Astrocyte of the spinal cord (primary cell): ENCODE data around the gene ZNF618.
A peak's percentile ranks its signal among the peaks of the same experiment; 100 is the strongest.

Experiments used
- DNase-seq: peaks from one replicate; pipeline ENCODE4 v3.0.0; 2011; ENCODE audit warnings: low read depth, low spot score
- H3K4me3 ChIP-seq: 2 replicates; pipeline ENCODE4 v1.5.1; 2011; ENCODE audit warnings: low read depth, mild to moderate bottlenecking, low read length, moderate library complexity
- in situ Hi-C: cut with HindIII; loops from 2 replicates; pipeline ENCODE4 v1.10.0; 2017; ENCODE audit warnings: low sequenced_read_pairs
- TF ChIP-seq, protein P1 (sequence below): IDR thresholded peaks from 2 replicates; pipeline ENCODE4 v1.5.1; 2012; ENCODE audit warnings: low read depth, mild to moderate bottlenecking, low read length, inconsistent platforms

ZNF618 gene

GRCh38 chr9:113928269-113928668, 52.2 kb downstream of the ZNF618 start:
- no peak overlapping the region for H3K4me3 ChIP-seq
- no peak for DNase-seq
- in situ Hi-C loops: no loop called here
- TF ChIP-seq, protein P1, sequence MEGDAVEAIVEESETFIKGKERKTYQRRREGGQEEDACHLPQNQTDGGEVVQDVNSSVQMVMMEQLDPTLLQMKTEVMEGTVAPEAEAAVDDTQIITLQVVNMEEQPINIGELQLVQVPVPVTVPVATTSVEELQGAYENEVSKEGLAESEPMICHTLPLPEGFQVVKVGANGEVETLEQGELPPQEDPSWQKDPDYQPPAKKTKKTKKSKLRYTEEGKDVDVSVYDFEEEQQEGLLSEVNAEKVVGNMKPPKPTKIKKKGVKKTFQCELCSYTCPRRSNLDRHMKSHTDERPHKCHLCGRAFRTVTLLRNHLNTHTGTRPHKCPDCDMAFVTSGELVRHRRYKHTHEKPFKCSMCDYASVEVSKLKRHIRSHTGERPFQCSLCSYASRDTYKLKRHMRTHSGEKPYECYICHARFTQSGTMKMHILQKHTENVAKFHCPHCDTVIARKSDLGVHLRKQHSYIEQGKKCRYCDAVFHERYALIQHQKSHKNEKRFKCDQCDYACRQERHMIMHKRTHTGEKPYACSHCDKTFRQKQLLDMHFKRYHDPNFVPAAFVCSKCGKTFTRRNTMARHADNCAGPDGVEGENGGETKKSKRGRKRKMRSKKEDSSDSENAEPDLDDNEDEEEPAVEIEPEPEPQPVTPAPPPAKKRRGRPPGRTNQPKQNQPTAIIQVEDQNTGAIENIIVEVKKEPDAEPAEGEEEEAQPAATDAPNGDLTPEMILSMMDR: no peak

- H3K4me3 ChIP-seq: no peak overlapping the region
- peak; percentile 69 for DNase-seq
- in situ Hi-C loops: no loop called here
- TF ChIP-seq, protein P1: no peak
These were observed 53.7 kb downstream of the ZNF618 start for GRCh38 chr9:113929634-113930389.

DNA sequence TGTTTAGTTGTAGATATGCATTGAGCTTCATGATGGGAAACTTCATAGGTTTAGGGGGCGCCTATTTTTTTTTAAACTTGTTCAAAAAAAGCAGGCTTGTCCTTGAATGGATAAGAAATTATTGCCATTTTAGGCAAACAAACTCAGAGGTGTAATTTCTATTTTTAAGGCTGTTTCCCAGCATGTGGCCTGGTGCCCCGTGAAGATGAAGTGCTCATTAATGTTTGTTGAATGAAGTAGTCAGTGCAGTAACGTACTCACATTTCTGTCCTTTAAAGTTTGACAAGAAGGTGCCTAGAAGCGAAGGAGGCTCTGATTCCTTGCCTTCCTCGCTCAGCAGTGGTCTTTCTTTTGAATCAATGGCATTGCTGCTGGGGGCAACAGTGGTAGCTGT, 54.3 kb downstream of the ZNF618 start:
- TF ChIP-seq, protein P1: no peak
- DNase-seq: no peak
- no peak overlapping the region for H3K4me3 ChIP-seq
- in situ Hi-C loops: no loop called here

DNA sequence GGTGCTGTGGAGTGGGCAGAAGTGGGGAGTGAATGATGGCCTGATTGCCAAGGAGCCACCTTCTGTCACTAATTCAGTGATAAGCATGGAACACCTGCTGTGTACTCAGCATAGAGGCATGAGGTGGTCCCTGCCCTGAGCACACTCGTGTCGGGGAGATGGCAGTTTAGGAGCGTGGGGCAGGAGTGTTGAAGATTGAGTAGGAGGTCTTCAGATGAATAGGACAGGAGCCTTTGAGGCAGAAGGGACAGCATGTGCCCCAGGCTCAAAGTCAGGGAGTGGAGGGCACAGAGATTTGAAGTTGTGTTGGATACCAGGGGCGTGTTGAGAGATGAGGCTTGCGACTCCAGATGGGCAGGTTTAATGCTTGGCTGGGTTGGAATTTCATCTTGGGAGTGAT, 55.0 kb downstream of the ZNF618 start:
- no peak for DNase-seq
- no peak overlapping the region for H3K4me3 ChIP-seq
- in situ Hi-C loops: no loop called here
- TF ChIP-seq, protein P1: no peak

- no peak for DNase-seq
- TF ChIP-seq, protein P1: no peak
- H3K4me3 ChIP-seq: no peak overlapping the region
- in situ Hi-C loops: no loop called here
These were observed 55.7 kb downstream of the ZNF618 start for GRCh38 chr9:113931777-113932176.

DNA sequence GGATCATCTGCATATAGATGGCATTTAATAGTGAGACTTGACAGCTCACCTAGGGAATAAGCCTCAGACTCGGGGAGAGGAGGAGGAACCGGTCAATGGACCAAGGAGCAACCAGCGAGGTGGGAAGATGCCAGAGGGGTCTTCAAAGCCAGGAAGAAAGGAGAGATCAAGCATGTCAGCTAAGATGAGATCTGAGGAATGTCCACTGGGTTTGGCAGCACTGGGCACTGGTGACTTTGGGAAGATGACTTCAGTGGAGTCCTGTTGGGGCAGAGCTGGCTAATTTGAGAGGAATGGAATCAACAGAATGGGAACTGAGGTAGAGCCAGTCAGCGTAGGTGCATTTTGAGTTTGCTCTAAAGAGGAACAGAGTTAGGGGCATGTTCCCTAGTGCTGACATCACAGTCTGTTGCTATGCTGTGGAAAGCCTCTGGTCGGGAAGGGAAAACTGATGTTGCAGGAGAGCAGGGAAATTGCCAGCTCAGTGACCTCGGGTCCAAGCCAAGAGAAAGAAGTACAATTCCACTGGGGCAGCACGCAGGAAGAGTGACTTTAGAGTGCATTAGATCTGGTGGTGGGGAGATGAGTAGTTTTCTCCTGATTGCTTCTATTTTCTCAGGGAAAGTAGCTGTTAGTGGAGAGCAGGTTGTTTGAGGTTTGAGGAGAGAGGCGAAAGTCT, 56.9 kb downstream of the ZNF618 start:
- H3K4me3 ChIP-seq: no peak overlapping the region
- in situ Hi-C loops: no loop called here
- TF ChIP-seq, protein P1: no peak
- DNase-seq: no peak
